NB4 (cell line): Measurements from ENCODE around the gene ZXDC.

Experiments
- DNase-seq: peaks from one replicate; pipeline ENCODE4 v3.0.0; 2010; ENCODE audit warnings: low read depth
- H3K4me3 ChIP-seq: one replicate; pipeline ENCODE4 v1.5.1; 2011; ENCODE audit warnings: mild to moderate bottlenecking, low read depth, low read length, moderate library complexity
- MYC ChIP-seq: IDR thresholded peaks from 2 replicates; pipeline ENCODE4 v1.6.1; 2011; ENCODE audit warnings: low read depth, low read length
- POLR2A ChIP-seq: IDR thresholded peaks from 2 replicates; pipeline ENCODE4 v1.6.1; 2011; ENCODE audit warnings: mild to moderate bottlenecking; ENCODE audit not compliant: insufficient read length; ENCODE audit errors: extremely low read depth
- TF ChIP-seq, protein P1 (sequence below): IDR thresholded peaks from one replicate; pipeline ENCODE4 v1.5.1; 2012; ENCODE audit warnings: low read depth, low read length
- TF ChIP-seq, protein P2 (sequence below): IDR thresholded peaks from 2 replicates; pipeline ENCODE4 v1.6.1; 2011; ENCODE audit warnings: low read depth, low read length

ZXDC gene

DNA sequence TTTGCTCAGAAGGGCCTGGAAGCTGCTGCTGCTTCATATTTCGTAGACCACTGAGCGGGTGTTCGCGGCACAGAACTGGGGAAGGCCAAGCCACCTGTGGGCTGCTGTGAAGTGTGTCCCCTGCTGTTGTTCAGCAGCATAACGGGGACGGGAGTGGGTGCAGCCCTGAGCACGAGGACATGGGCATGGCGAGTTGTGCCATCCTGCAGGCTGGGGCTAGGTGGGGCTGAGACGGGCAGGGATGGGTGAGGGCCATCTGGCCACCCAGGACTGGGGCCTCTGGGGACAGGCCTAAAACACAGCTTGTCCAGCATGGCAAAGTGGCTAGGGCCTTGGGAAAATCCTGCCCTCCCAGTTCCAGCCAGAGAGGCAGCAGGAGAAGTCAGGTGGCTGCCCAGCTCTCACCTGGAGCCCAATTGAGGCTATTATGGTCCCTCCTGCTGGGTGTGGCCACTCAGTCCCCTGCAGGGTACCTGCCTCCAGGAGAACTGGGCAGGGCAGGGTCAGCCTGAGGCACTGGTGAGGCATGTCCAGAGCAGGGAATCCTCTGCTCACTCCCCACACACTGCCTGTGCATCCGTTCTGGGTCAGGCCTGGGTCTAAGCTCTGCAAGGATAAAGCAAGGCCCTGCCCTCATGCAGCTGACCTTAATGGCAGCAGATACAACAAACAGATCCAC, 51.5 kb downstream of the ZXDC start:
- DNase-seq, result no peak
- TF ChIP-seq, protein P1, sequence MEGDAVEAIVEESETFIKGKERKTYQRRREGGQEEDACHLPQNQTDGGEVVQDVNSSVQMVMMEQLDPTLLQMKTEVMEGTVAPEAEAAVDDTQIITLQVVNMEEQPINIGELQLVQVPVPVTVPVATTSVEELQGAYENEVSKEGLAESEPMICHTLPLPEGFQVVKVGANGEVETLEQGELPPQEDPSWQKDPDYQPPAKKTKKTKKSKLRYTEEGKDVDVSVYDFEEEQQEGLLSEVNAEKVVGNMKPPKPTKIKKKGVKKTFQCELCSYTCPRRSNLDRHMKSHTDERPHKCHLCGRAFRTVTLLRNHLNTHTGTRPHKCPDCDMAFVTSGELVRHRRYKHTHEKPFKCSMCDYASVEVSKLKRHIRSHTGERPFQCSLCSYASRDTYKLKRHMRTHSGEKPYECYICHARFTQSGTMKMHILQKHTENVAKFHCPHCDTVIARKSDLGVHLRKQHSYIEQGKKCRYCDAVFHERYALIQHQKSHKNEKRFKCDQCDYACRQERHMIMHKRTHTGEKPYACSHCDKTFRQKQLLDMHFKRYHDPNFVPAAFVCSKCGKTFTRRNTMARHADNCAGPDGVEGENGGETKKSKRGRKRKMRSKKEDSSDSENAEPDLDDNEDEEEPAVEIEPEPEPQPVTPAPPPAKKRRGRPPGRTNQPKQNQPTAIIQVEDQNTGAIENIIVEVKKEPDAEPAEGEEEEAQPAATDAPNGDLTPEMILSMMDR, result no peak
- TF ChIP-seq, protein P2, sequence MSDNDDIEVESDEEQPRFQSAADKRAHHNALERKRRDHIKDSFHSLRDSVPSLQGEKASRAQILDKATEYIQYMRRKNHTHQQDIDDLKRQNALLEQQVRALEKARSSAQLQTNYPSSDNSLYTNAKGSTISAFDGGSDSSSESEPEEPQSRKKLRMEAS, result no peak
- TF ChIP-seq MYC (no peak), POLR2A (no peak)

DNA sequence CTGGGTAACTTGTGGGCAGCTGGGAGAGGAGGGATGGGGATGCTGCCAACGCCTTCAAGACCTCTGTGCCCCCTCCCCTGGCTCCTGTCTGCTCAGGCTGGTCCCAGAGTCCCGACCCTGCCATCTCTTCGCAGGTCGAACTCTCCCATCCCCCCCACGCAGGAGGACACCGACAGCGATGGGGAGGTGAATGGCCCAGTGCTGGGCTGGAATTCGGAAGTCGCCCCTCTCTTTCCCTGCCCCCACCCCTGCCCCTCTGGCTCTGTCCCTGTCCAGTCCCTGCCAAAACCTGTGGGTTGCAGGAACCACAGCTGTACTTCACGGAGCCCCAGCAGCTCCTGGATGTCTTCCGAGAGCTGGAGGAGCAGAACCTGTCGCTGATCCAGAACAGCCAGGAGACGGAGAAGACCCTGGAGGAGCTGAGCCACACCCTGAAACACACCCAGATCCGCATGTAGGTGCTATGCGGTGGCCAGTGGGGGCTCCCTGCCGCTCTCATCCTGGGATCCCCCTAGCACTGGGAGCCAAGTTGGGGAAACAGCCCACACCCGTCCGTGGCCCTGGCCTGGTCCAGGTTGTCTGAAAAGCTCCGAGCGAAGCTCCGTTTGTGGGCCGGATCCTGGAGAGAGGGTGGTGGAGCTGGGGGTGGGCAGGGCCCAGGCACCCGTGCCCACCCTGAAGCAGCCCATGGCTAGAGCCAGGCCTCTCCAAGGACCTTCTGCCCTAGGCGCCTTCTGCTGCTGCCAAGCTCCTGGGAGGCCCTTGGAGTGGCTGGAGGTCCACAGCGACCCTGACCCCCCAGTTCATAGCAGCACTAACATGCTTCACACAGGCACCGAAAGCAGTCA, 52.3 kb downstream of the ZXDC start:
- DNase-seq, result no peak
- TF ChIP-seq, protein P1, result no peak
- TF ChIP-seq MYC, result no peak
- no peak overlapping the region for H3K4me3 ChIP-seq

More for the DNA sequence above, 51.5 kb downstream of the ZXDC start:
- no peak overlapping the region for H3K4me3 ChIP-seq

DNA sequence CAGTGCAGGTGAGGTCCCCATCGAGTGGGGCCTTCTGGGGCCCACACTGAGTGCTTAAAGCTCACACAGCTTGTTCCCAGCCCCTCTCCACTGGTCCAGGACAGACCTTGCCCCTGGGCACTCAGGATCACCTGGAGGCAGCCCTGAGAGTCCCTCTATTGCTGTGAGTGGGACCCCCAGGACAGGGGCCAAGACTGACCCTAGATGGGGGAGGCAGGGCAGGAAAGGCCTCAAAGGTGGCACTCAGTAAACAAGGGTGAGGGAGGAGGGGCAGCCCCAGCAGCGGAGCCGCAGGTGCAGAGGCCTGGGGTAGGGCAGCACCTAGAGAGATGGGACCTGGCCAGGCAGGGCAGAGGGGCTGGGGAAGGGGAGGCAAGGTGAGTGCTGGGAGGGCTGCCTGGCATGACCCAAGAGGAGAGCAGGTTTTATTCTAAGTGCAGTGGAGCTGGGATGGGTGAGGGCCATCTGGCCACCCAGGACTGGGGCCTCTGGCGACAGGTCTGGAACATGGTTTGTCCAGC, 53.1 kb downstream of the ZXDC start:
- TF ChIP-seq, protein P2, result no peak
- TF ChIP-seq, protein P1, result no peak
- TF ChIP-seq MYC, result no peak
- no peak overlapping the region for H3K4me3 ChIP-seq
- DNase-seq, result no peak

DNA sequence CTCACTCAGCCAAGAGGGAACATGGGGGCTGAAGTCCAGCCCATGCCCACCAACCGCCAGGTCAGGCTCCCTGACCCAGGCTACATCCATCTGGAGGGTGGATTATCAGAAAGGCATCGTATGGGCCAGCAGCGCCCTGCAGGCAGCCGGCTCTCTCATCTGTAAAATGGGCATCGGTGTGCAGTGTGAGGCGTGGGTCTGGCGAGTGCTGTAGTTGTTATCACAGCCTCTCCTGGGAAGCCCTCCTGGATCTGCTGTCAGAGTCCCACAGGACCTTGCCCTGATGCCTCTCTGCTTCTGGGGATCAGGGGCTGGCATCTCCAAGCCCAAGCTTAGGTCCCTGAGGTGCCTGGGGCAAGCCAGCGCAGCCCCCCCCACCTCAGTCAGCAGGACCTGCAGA, 53.6 kb downstream of the ZXDC start:
- TF ChIP-seq MYC, result no peak
- TF ChIP-seq, protein P2, result no peak
- TF ChIP-seq POLR2A, result no peak
- TF ChIP-seq, protein P1, result no peak
- no peak overlapping the region for H3K4me3 ChIP-seq
- no peak for DNase-seq

DNA sequence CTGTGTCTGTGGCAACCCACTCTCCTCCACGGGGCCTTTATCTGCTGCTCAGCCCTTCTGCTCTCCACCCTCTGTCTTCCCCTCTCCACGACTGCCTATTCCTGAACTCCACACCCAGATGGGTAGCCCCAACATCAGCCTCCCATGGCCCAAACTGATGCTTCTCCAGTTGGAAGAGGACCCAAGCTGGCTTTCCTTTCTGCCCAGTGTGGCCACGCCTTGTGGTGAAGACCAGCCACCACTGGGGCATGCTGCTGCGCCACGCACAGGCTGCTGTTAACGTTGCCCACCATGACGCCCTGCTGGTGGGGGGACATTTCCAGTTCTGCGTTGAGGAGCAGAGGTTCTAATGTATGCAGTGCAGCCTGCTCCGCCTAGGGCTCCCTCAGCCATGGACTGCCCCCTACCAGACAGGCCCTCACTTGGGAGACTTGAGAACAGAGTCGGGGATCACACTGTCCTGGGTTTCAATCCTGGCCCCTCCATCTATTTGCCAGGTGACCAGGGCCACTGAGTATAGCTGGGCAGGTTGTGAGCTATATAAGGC, 54.0 kb downstream of the ZXDC start:
- no peak for DNase-seq
- TF ChIP-seq, protein P2, result no peak
- TF ChIP-seq, protein P1, result no peak
- no peak for TF ChIP-seq MYC
- TF ChIP-seq POLR2A, result no peak

More for the DNA sequence above, 54.0 kb downstream of the ZXDC start:
- H3K4me3 ChIP-seq, result no peak overlapping the region
